ENCODE measurements around the gene CNOT1.

CNOT1 gene

DNA sequence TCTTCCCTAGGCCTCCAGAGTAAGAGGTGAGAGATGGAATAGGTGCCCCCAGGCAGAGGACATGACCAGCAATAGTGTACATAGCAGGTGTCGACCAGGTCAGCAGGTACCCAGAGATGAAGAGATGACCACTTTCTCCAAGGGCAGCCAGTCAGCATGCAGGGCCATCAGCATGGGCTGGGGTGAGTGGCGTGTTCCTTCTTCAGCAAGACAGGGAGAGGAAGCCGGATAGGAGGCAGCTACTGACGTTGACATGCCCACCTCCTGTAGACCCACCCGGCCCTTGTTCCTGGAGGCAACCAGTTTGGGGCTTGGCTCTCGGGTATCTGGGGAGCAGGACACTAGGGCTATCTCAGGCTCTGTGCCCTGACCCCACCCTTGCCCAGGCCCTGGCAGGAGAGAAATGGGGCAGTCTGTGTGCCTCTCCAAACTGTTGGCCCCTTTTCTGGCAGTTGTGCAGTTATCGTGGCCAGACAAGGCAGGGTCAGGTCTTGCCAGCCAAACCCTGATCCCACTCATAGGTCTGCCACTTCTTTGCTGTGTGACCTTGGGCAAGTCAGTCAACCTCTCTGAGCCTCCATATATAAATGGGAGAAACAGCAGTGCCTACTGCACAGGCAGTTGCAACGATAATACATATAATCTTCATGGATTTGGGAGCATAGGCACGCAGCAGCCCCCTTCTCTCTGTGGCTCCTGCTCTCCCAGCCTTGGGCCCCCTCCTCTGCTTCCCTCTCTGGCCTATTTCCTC, 131.1 kb downstream of the CNOT1 start:
- Histone ChIP-seq H4K20me1 (ENCODE audit: insufficient read depth, low read length) (no peaks in the 10 kb centered on the region), H3K9me3 (ENCODE audit: low read length) (no peaks in the 10 kb centered on the region), H3K27ac (ENCODE audit: low read depth, low read length, poor library complexity, severe bottlenecking) (no peak overlapping the region), H3K9me2 (ENCODE audit: low read depth, low read length) (no peaks in the 10 kb centered on the region), H2AFZ (ENCODE audit: low read length) (no peak overlapping the region), H3K36me3 (ENCODE audit: insufficient read depth, low read length) (no peaks in the 10 kb centered on the region), H3K79me2 (ENCODE audit: insufficient read depth, low read length) (no peaks in the 10 kb centered on the region), H3K9ac (ENCODE audit: low read length) (no peak overlapping the region), H3K4me3 (ENCODE audit: low read depth, low read length, poor library complexity, severe bottlenecking) (no peak overlapping the region), H3K4me2 (ENCODE audit: low read length) (no peak overlapping the region), H3F3A (ENCODE audit: insufficient read depth, low read length) (no peaks in the 10 kb centered on the region), H3K4me1 (ENCODE audit: insufficient read depth, low read length, severe bottlenecking) (peaks cover 23% of the 10 kb centered on the region), H3K27me3 (ENCODE audit: insufficient read depth, low read length) (0 out of 2 replicates have a peak, but pooled peaks cover 5% of the 10 kb centered on the region)
- TF ChIP-seq, protein P1, sequence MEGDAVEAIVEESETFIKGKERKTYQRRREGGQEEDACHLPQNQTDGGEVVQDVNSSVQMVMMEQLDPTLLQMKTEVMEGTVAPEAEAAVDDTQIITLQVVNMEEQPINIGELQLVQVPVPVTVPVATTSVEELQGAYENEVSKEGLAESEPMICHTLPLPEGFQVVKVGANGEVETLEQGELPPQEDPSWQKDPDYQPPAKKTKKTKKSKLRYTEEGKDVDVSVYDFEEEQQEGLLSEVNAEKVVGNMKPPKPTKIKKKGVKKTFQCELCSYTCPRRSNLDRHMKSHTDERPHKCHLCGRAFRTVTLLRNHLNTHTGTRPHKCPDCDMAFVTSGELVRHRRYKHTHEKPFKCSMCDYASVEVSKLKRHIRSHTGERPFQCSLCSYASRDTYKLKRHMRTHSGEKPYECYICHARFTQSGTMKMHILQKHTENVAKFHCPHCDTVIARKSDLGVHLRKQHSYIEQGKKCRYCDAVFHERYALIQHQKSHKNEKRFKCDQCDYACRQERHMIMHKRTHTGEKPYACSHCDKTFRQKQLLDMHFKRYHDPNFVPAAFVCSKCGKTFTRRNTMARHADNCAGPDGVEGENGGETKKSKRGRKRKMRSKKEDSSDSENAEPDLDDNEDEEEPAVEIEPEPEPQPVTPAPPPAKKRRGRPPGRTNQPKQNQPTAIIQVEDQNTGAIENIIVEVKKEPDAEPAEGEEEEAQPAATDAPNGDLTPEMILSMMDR (IDR thresholded peaks at IDR 0.05; ENCODE audit: low read length), result no peak
- no peak for TF ChIP-seq EZH2 (IDR thresholded peaks at IDR 0.05; ENCODE audit: borderline replicate concordance, low read length)

DNA sequence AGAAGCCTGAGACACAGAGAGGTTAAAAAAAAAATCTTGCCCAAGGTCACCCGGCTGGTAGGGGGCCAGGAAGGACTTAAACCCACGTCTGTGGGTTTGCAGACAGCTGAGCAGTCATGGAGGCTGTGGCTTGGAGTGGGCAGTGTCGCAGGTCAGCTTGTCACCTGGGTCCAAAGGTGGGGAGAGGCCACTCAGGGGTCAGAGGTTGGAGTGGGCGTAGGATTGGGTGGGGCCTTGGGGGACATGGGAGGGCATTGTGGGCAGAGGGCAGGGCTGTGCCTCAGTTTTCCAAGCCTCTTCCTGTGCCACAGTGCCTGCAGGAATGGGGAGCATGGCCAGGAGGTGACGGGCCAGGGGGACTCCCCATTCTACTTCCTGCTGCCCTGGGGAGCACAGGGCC, 131.7 kb downstream of the CNOT1 start:
- no peak overlapping the region for H3K4me2 ChIP-seq (ENCODE audit: low read length)
- H3K4me1 ChIP-seq (ENCODE audit: insufficient read depth, low read length, severe bottlenecking), result peaks cover 23% of the 10 kb centered on the region
- H4K20me1 ChIP-seq (ENCODE audit: insufficient read depth, low read length), result no peaks in the 10 kb centered on the region
- no peaks in the 10 kb centered on the region for H3K9me3 ChIP-seq (ENCODE audit: low read length)
- no peaks in the 10 kb centered on the region for H3K9me2 ChIP-seq (ENCODE audit: low read depth, low read length)
- H3K9ac ChIP-seq (ENCODE audit: low read length), result no peak overlapping the region
- H3K79me2 ChIP-seq (ENCODE audit: insufficient read depth, low read length), result no peaks in the 10 kb centered on the region
- H2AFZ ChIP-seq (ENCODE audit: low read length), result no peak overlapping the region
- H3K27ac ChIP-seq (ENCODE audit: low read depth, low read length, poor library complexity, severe bottlenecking), result no peak overlapping the region
- no peak overlapping the region for H3K4me3 ChIP-seq (ENCODE audit: low read depth, low read length, poor library complexity, severe bottlenecking)
- H3F3A ChIP-seq (ENCODE audit: insufficient read depth, low read length), result no peaks in the 10 kb centered on the region
- H3K27me3 ChIP-seq (ENCODE audit: insufficient read depth, low read length), result 0 out of 2 replicates have a peak, but pooled peaks cover 5% of the 10 kb centered on the region
- TF ChIP-seq, protein P1 (IDR thresholded peaks at IDR 0.05; ENCODE audit: low read length), result no peak
- no peak for TF ChIP-seq EZH2 (IDR thresholded peaks at IDR 0.05; ENCODE audit: borderline replicate concordance, low read length)
- no peaks in the 10 kb centered on the region for H3K36me3 ChIP-seq (ENCODE audit: insufficient read depth, low read length)

DNA sequence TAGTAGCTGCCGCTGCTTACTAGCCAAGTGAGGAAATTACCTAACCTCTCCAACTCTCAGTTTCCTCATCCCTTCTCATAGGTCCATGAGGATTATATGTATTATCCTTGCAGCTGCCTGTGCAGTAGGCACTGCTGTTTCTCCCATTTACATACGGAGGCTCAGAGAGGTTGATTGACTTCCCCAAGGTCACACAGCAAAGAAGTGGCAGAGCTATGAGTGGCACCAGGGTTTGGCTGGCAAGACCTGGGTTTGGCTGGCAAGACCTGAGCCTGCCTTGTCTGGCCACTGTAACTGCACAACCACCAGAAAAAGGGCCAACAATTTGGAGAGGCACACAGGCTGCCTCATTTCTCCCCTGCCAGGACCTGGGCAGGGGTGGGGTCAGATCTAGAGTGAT, 132.2 kb downstream of the CNOT1 start:
- no peaks in the 10 kb centered on the region for H3K36me3 ChIP-seq (ENCODE audit: insufficient read depth, low read length)
- H3K9me2 ChIP-seq (ENCODE audit: low read depth, low read length), result no peaks in the 10 kb centered on the region
- no peaks in the 10 kb centered on the region for H3K9me3 ChIP-seq (ENCODE audit: low read length)
- H3K4me3 ChIP-seq (ENCODE audit: low read depth, low read length, poor library complexity, severe bottlenecking), result no peak overlapping the region
- H3K4me2 ChIP-seq (ENCODE audit: low read length), result no peak overlapping the region
- H3K27me3 ChIP-seq (ENCODE audit: insufficient read depth, low read length), result 0 out of 2 replicates have a peak, but pooled peaks cover 5% of the 10 kb centered on the region
- H2AFZ ChIP-seq (ENCODE audit: low read length), result no peak overlapping the region
- H3K9ac ChIP-seq (ENCODE audit: low read length), result no peak overlapping the region
- H4K20me1 ChIP-seq (ENCODE audit: insufficient read depth, low read length), result no peaks in the 10 kb centered on the region
- peaks cover 23% of the 10 kb centered on the region for H3K4me1 ChIP-seq (ENCODE audit: insufficient read depth, low read length, severe bottlenecking)
- H3K27ac ChIP-seq (ENCODE audit: low read depth, low read length, poor library complexity, severe bottlenecking), result no peak overlapping the region
- TF ChIP-seq EZH2 (IDR thresholded peaks at IDR 0.05; ENCODE audit: borderline replicate concordance, low read length), result no peak
- TF ChIP-seq, protein P1 (IDR thresholded peaks at IDR 0.05; ENCODE audit: low read length), result no peak
- H3K79me2 ChIP-seq (ENCODE audit: insufficient read depth, low read length), result no peaks in the 10 kb centered on the region
- no peaks in the 10 kb centered on the region for H3F3A ChIP-seq (ENCODE audit: insufficient read depth, low read length)

All from OCI-LY1 (cell line).